Ishikawa (cell line): ENCODE data around the gene CDH13.

Source experiments
- CEBPB ChIP-seq: IDR thresholded peaks from 2 replicates; pipeline ENCODE4 v1.6.1; 2012
- CREB1 ChIP-seq: IDR thresholded peaks from 2 replicates; pipeline ENCODE4 v1.6.1; 2012; ENCODE audit warnings: low read depth
- EGR1 ChIP-seq: IDR thresholded peaks from 2 replicates; pipeline ENCODE4 v1.6.1; 2012
- EP300 ChIP-seq: IDR thresholded peaks from 2 replicates; pipeline ENCODE4 v1.6.1; 2012; ENCODE audit warnings: borderline replicate concordance
- FOXM1 ChIP-seq: IDR thresholded peaks from 2 replicates; pipeline ENCODE4 v1.6.1; 2012; ENCODE audit warnings: low read depth, borderline replicate concordance
- MAX ChIP-seq: IDR thresholded peaks from 2 replicates; pipeline ENCODE4 v1.6.1; 2012
- NFIC ChIP-seq: IDR thresholded peaks from 2 replicates; pipeline ENCODE4 v1.6.1; 2012
- RAD21 ChIP-seq: IDR thresholded peaks from 2 replicates; pipeline ENCODE4 v1.6.1; 2012; ENCODE audit warnings: low read depth
- REST ChIP-seq: IDR thresholded peaks from 2 replicates; pipeline ENCODE4 v1.6.1; 2012; ENCODE audit warnings: low read depth, mild to moderate bottlenecking
- TAF1 ChIP-seq: IDR thresholded peaks from 2 replicates; pipeline ENCODE4 v1.6.1; 2012; ENCODE audit warnings: low read depth, mild to moderate bottlenecking
- TCF12 ChIP-seq: IDR thresholded peaks from 2 replicates; pipeline ENCODE4 v1.6.1; 2012; ENCODE audit warnings: low read depth
- TEAD4 ChIP-seq: IDR thresholded peaks from 2 replicates; pipeline ENCODE4 v1.6.1; 2012
- USF1 ChIP-seq: IDR thresholded peaks from 2 replicates; pipeline ENCODE4 v1.6.1; 2012
- YY1 ChIP-seq: IDR thresholded peaks from 2 replicates; pipeline ENCODE4 v1.6.1; 2012; ENCODE audit warnings: low read depth
- ZBTB7A ChIP-seq: IDR thresholded peaks from 2 replicates; pipeline ENCODE4 v1.6.1; 2012; ENCODE audit warnings: low read depth

The CDH13 gene

GRCh38 chr16:83233153-83233552, 606.4 kb downstream of the CDH13 start:
- TF ChIP-seq CEBPB (no peak), EGR1 (no peak), CREB1 (no peak)

- TF ChIP-seq RAD21: no peak
- no peak for TF ChIP-seq TAF1
Observed at GRCh38 chr16:83238949-83239691, 612.4 kb downstream of the CDH13 start.

GRCh38 chr16:83244057-83244456, 617.3 kb downstream of the CDH13 start:
- no peak for TF ChIP-seq CEBPB
- TF ChIP-seq USF1: no peak
- TF ChIP-seq REST: no peak
- no peak for TF ChIP-seq YY1
- TF ChIP-seq EGR1: no peak
- TF ChIP-seq ZBTB7A: no peak
- TF ChIP-seq NFIC: no peak
- no peak for TF ChIP-seq FOXM1
- no peak for TF ChIP-seq TAF1
- no peak for TF ChIP-seq TCF12
- no peak for TF ChIP-seq TEAD4
- no peak for TF ChIP-seq MAX
- TF ChIP-seq CREB1: no peak
- no peak for TF ChIP-seq EP300
- TF ChIP-seq RAD21: no peak

GRCh38 chr16:83245061-83245460, 618.3 kb downstream of the CDH13 start:
- TF ChIP-seq REST: no peak
- no peak for TF ChIP-seq FOXM1
- no peak for TF ChIP-seq EGR1
- no peak for TF ChIP-seq EP300
- TF ChIP-seq USF1: no peak
- TF ChIP-seq TEAD4: no peak
- no peak for TF ChIP-seq ZBTB7A
- no peak for TF ChIP-seq MAX
- TF ChIP-seq CEBPB: no peak
- TF ChIP-seq TCF12: no peak
- no peak for TF ChIP-seq RAD21
- TF ChIP-seq NFIC: no peak
- no peak for TF ChIP-seq CREB1
- TF ChIP-seq YY1: no peak
- TF ChIP-seq TAF1: no peak

- TF ChIP-seq RAD21 (no peak), CREB1 (no peak), YY1 (no peak), EP300 (no peak), FOXM1 (no peak), TAF1 (no peak), MAX (no peak)
Observed at GRCh38 chr16:83247767-83248372, 621.1 kb downstream of the CDH13 start.
